GM11168 (cell line): ENCODE measurements around the gene S100B.

ENCODE experiments used
- in situ Hi-C: fragments of 300-500 bp; cut with MboI; formaldehyde crosslinking; loops from one replicate; pipeline ENCODE4 v1.12.0; 2022; ENCODE audit warnings: low sequenced_read_pairs; ENCODE audit not compliant: unreplicated experiment

The S100B gene

DNA sequence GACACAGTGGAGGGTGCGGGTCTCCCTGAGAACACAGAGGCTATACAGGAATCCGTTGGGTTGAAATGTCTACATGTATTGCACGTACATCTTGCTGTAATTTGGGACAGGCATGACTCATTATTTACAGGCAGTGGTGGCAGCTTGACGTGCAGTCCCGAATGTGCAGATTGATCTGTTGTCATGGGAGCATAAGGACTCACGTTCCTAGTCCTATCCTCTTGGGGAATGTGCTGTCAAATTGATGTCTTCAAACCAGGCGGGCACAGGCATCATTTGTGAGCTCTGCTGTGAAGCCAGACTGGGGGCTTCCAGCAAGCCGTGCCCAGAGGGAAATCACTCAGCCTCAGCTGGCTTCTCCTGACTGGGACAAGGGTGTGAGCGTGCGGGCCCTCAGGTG lies 40.5 kb downstream of the S100B start:
- in situ Hi-C loops, result no loop called here

GRCh38 chr21:46562964-46563607 lies 41.8 kb downstream of the S100B start:
- in situ Hi-C loops, result no loop called here

DNA sequence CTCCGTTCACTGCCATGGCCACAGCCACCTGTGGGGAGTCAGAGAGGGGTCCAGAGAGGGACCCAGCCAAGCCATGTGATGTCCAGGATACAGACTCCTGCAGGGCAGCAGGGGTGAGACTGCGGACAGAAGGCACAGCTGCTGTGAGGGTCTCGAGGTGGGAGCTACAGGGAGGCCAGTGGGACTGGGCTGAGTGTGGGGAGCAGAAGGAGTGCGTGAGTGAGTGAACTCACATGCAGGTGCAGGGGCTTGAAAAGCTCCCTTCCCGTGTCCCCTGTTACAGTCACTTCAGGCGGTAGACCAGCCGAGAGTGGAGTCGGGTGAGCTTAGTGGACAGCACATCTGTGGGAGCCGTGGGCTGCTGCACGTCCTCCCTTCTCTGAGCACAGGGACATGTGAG lies 42.4 kb downstream of the S100B start:
- in situ Hi-C loops, result no loop called here

DNA sequence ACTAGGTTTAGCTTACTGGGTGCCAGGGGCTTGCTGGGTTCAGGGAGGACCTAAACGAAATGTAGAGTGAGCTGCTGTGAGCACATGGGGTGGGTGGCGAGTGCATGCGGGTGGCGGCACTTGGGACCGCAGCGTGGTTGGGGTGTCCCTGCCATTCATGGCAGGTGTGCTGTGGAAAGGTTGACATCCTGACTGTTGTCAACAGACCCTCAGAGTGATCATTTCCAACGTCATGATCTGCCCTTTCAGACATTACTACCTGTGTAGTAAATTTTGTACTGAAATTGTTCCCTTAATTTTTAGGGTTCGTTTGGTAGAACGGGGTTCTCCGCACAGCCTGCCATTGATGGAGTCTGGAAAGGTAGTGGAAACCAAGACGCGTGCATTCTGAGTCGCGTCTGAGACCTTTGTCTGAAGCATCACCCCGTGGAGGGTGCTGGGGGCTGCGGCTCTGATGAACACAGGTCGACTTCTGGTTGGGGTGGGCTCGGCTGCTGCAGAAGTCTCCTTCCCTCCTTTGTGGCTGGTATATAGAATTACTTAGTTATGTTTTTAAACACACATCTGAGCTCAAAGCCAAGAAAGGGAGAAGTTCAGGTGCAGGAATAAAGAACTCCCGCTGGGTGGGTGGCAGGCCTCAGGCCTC lies 43.3 kb downstream of the S100B start:
- in situ Hi-C loops, result no loop called here

DNA sequence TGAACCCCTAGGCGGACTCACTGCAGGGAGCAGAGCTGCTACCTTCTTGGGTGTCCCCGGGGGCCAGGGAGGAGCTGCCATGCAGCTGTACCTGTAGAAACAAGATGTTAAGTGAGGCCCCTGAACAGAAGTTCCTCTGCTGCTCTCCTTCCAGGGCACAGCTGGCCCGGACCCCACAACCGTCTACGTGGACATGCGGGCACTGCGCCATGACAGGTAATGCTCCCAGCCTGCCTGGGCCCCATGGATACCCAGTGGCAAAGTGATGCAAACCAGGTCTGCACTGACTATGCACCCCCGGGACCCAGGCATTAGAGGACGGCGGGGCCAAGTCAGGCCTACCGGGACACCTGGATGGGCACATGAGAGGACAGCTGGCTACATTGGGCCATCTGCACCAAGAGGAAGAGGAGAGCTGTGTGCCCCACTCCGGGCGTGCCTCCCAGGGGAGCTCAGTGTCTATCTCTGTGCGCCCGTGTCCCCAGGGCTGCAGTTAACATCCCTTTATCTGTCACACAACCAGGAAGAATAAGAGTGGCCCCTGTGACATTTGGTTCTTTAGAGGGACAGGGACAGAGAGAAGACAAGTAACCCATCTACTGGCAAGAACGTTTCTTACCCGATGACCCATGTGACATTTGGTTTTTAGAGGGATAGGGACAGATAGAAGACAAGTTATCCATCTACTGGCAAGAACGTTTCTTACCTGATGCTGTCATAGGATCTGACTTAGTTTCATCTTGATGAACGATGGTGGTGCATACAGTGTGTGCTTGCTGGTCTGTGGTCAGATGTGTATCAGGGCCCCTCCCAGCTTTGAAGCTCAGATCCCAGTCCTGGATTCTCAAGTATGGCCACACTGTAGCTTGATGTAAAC lies 44.1 kb downstream of the S100B start:
- in situ Hi-C loops, result no loop called here

- in situ Hi-C loops, result no loop called here
These were observed 45.4 kb downstream of the S100B start for GRCh38 chr21:46559291-46559983.

GRCh38 chr21:46557919-46558392 lies 46.9 kb downstream of the S100B start:
- in situ Hi-C loops, result no loop called here

GRCh38 chr21:46557469-46557868 lies 47.4 kb downstream of the S100B start:
- in situ Hi-C loops, result no loop called here

DNA sequence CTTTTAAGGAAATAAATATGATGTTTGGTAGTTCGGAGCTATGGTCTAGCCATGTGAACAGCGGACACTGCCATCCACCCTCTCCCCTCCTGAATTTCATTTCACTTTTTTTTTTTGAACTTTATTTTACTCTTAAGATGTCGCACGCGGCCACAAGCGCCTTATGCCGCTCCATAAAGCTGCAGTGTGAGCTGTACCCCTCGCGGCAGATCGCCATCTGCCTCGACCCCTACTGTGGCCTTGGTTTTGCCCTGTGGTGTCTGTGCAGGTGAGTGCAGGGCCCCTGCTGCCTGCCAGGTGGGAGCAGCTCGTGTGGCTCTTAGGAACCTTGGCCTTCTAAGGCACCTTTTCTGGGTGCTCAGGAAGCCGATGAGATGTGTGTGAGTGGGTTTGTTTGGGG lies 48.1 kb downstream of the S100B start:
- in situ Hi-C loops, result no loop called here

DNA sequence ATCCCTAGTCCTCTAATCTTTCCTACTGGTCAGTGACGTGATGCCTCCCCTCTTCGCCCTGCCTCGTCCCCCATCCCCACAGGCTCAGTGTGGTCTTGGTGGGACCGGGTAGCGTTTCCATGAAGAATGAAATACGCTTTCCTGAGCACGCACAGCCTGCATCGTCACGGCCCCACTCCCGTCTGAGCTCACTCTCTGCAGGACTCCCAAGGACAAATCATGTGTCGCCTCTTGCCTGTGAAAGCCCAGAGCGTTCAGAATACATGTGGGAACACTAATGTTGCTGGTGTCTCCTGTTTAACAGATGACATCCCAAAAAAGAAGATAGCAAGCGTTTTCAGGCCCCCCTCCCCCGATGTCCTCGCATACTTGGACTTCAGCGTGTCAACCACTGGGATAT lies 49.2 kb downstream of the S100B start:
- in situ Hi-C loops, result no loop called here

- in situ Hi-C loops, result no loop called here
These were observed 49.7 kb downstream of the S100B start for GRCh38 chr21:46555225-46555617.

- in situ Hi-C loops, result no loop called here
These were observed 50.3 kb downstream of the S100B start for GRCh38 chr21:46554431-46555224.

DNA sequence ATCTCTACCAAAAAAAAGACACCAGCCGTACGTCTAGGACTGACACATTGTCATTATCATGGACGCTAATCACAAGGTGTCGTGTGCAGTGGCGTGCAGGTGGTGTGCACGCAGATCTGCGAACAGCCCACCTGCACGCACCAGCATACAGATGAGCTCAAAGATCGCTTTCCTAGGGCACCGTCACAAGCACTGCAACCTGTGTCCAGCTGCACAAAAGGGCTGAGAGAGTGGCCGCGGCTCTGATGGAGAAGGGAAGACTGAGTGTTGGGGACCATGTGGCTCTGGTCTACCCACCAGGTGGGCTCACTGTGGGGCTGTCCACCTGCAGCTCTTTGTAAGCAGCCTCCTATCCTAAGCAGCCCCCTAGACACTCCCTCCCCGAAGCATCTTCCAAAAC lies 50.9 kb downstream of the S100B start:
- in situ Hi-C loops, result no loop called here

- in situ Hi-C loops, result no loop called here
These were observed 52.0 kb downstream of the S100B start for GRCh38 chr21:46552865-46553379.

DNA sequence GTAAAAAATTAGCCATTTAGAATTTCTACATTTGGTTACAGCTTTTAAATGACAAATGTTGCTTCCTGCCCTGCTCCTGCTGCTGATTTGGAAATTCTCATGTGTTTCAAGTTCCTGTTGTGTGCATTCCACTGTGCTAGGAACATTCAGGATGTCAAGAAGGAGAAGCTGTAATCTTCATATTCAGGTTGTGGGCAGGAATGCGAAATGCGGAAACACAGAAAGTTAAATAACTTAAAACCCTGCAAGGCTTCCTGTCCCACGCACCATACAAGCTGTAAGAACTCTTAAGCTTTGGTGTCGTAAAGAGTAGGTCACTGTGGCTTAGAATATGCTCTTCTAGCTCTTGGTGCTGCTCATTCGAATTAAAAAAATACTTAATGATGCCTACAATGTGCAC lies 52.6 kb downstream of the S100B start:
- in situ Hi-C loops, result no loop called here

GRCh38 chr21:46551636-46552241 lies 53.1 kb downstream of the S100B start:
- in situ Hi-C loops, result no loop called here

DNA sequence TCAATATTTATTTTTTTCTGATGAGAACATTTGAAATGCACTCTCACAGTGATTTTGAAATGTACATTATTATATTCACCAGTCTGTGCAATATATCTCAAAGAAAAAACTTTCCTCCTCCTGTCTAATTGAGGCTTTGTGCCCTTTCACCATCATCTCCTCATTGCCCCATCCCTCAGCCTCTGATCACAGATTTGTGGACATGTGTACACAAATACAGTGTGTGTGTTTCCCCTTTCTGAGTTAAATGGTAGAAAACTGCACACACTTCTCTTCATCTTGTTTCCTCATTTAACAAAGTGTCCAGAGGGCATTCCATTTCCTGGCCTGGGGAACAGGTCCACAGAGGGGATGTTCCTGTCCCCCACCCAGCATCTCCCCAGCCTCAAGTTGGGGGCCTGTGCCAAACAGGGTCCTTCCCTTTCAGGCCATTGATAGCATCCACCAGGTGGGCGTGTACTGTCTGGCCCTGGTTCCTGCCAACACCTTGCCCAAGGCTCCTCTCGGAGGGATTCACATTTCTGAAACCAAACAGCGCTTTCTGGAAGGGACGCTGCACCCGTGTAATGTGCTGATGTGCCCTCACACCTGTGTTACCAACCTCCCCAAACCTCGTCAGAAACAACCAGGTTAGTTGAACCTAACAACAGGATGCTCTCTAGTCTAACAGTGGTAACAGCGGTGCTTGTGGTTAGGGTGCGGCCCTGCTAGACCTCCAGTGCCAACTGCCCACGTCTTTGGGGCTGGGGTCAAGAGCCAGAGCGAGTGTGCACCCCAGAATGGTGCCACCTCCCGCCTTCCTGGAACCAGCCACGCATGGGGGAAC lies 54.6 kb downstream of the S100B start:
- in situ Hi-C loops, result no loop called here

DNA sequence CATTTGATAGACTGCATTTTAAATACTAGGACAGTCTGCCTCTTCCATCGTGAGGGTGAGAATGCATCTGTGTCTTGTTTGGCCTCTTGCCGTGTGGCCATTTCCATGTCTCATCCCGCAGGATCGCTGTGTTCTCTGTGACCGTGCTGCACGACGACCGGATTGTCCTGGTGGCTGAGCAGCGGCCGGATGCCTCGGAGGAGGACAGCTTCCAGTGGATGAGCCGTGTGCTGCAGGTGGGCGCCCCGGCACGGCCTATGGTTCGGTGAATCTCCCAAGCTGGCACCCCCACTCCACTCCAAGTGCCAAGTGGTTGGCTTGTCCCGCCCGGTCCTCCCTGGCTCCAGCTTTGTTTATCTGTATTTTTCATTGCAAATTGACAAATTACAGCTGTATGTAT lies 55.2 kb downstream of the S100B start:
- in situ Hi-C loops, result no loop called here
